Type B pancreatic cell (in vitro differentiated cells): Measurements from ENCODE around the gene PBX4. TPM values are rescaled to one million over a fixed set of nuclear protein-coding genes. Genes with fewer than 3 reads are reported as not detected.
"Not testable (repeated sequence)": the region's sequence is repeated elsewhere in the genome, so short reads cannot be mapped to it uniquely, and the experiment has no call there.

Source experiments
- DNase-seq: peaks from one replicate; pipeline ENCODE4 v3.0.0; 2021; ENCODE audit warnings: mixed read lengths; ENCODE audit not compliant: unreplicated experiment; ENCODE audit errors: extremely low spot score
- H3K27ac Mint-ChIP-seq: 2 replicates; pipeline ENCODE4 v1.8.0; 2021; ENCODE audit warnings: mild to moderate bottlenecking, mixed read lengths
- H3K27me3 Mint-ChIP-seq: 2 replicates; pipeline ENCODE4 v1.8.0; 2021; ENCODE audit warnings: mixed read lengths
- H3K36me3 Mint-ChIP-seq: 2 replicates; pipeline ENCODE4 v1.8.0; 2021; ENCODE audit warnings: mixed read lengths
- H3K4me1 Mint-ChIP-seq: one replicate; pipeline ENCODE4 v1.8.0; 2021; ENCODE audit warnings: mixed read lengths; ENCODE audit not compliant: unreplicated experiment
- H3K4me3 Mint-ChIP-seq: 2 replicates; pipeline ENCODE4 v1.8.0; 2021; ENCODE audit warnings: mild to moderate bottlenecking, mixed read lengths
- H3K9me3 Mint-ChIP-seq: 2 replicates; pipeline ENCODE4 v1.8.0; 2021; ENCODE audit warnings: mixed read lengths
- total RNA-seq: library from RNA; stranded (reverse); gene quantifications from 2 replicates; pipeline ENCODE4 v1.2.1, GENCODE V29; 2021; ENCODE audit warnings: low replicate concordance
- TF ChIP-seq, protein P1 (sequence below): fragments of 200-600 bp; sonication (generic); conservative IDR thresholded peaks from 2 replicates; pipeline ENCODE4 v1.5.0; 2021; ENCODE audit warnings: antibody characterized with exemption, mild to moderate bottlenecking

The PBX4 gene
- total RNA-seq, 1 donor from 2014 or later: 10.9 TPM

- H3K4me1 Mint-ChIP-seq: peaks cover 4% of the 10 kb centered on the region
- peaks cover 4% of the 10 kb centered on the region for H3K36me3 Mint-ChIP-seq
- H3K9me3 Mint-ChIP-seq: no peaks in the 10 kb centered on the region
- no peak overlapping the region for H3K4me3 Mint-ChIP-seq
- DNase-seq: no peak
- no peak overlapping the region for H3K27ac Mint-ChIP-seq
- no peaks in the 10 kb centered on the region for H3K27me3 Mint-ChIP-seq
- TF ChIP-seq, protein P1, sequence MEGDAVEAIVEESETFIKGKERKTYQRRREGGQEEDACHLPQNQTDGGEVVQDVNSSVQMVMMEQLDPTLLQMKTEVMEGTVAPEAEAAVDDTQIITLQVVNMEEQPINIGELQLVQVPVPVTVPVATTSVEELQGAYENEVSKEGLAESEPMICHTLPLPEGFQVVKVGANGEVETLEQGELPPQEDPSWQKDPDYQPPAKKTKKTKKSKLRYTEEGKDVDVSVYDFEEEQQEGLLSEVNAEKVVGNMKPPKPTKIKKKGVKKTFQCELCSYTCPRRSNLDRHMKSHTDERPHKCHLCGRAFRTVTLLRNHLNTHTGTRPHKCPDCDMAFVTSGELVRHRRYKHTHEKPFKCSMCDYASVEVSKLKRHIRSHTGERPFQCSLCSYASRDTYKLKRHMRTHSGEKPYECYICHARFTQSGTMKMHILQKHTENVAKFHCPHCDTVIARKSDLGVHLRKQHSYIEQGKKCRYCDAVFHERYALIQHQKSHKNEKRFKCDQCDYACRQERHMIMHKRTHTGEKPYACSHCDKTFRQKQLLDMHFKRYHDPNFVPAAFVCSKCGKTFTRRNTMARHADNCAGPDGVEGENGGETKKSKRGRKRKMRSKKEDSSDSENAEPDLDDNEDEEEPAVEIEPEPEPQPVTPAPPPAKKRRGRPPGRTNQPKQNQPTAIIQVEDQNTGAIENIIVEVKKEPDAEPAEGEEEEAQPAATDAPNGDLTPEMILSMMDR: no peak
These were observed 15.7 kb downstream of the PBX4 start for GRCh38 chr19:19602713-19603324.

- Mint-ChIP-seq H3K9me3 (no peaks in the 10 kb centered on the region), H3K27ac (no peak overlapping the region), H3K4me1 (peaks cover 4% of the 10 kb centered on the region), H3K36me3 (peaks cover 4% of the 10 kb centered on the region), H3K27me3 (no peaks in the 10 kb centered on the region), H3K4me3 (no peak overlapping the region)
- no peak for DNase-seq
- TF ChIP-seq, protein P1: no peak
These were observed 16.3 kb downstream of the PBX4 start for GRCh38 chr19:19602136-19602712.

- no peaks in the 10 kb centered on the region for H3K4me1 Mint-ChIP-seq
- no peaks in the 10 kb centered on the region for H3K9me3 Mint-ChIP-seq
- no peak overlapping the region for H3K4me3 Mint-ChIP-seq
- H3K27me3 Mint-ChIP-seq: no peaks in the 10 kb centered on the region
- no peak overlapping the region for H3K27ac Mint-ChIP-seq
- TF ChIP-seq, protein P1: no peak
- DNase-seq: no peak
- H3K36me3 Mint-ChIP-seq: no peaks in the 10 kb centered on the region
These were observed 17.6 kb downstream of the PBX4 start for GRCh38 chr19:19600793-19601330.

GRCh38 chr19:19598728-19599451 is 19.6 kb downstream of the PBX4 start:
- not testable (repeated sequence) for H3K4me3 Mint-ChIP-seq, H3K27me3 Mint-ChIP-seq, H3K36me3 Mint-ChIP-seq, DNase-seq, H3K27ac Mint-ChIP-seq, H3K9me3 Mint-ChIP-seq, H3K4me1 Mint-ChIP-seq

DNA sequence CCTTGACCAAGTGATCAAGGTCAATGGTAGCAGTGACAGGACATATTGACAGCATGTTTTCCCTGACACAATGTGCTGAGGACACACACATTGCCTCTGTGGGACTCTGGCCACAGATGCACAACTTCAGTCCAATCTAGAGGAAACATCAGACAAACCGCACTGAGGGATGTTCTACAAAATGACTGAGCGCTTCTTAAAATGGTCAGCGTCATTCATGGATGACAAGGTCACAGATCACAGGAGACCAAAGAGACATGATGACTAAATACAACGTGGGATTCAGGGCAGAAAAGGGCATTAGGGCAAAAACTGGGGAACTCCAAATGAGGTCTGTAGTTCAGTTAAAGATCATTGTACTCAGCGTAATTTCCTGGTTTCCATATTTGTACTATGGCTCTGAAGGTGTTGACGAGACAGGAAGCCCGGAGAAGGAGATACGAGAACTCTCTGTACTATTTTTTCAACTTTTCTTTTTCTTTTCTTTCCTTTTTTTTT is 20.6 kb downstream of the PBX4 start:
- Mint-ChIP-seq H3K36me3 (no peaks in the 10 kb centered on the region), H3K9me3 (no peaks in the 10 kb centered on the region), H3K4me3 (no peak overlapping the region), H3K27ac (no peak overlapping the region), H3K27me3 (no peaks in the 10 kb centered on the region), H3K4me1 (peaks cover 4% of the 10 kb centered on the region)
- DNase-seq: no peak
- TF ChIP-seq, protein P1: no peak
